Measurements from ENCODE around the gene ITGA7.

Gene ITGA7

GRCh38 chr12:55699471-55700055, 8.1 kb downstream of the ITGA7 start:
- DNase-seq (ENCODE audit: low read depth): no peak

- DNase-seq (ENCODE audit: low read depth): no peak
These were observed 8.7 kb downstream of the ITGA7 start for GRCh38 chr12:55698965-55699364.

GRCh38 chr12:55698241-55698955, 9.3 kb downstream of the ITGA7 start:
- no peak for DNase-seq (ENCODE audit: low read depth)

- DNase-seq (ENCODE audit: low read depth): no peak
These were observed 10.0 kb downstream of the ITGA7 start for GRCh38 chr12:55697686-55698085.

- DNase-seq (ENCODE audit: low read depth): no peak
These were observed 10.8 kb downstream of the ITGA7 start for GRCh38 chr12:55696796-55697462.

GRCh38 chr12:55696141-55696540, 11.6 kb downstream of the ITGA7 start:
- DNase-seq (ENCODE audit: low read depth): no peak

GRCh38 chr12:55695349-55695748, 12.4 kb downstream of the ITGA7 start:
- DNase-seq (ENCODE audit: low read depth): no peak

- DNase-seq (ENCODE audit: low read depth): no peak
These were observed 13.1 kb downstream of the ITGA7 start for GRCh38 chr12:55694651-55695050.

- DNase-seq (ENCODE audit: low read depth): no peak
These were observed 13.6 kb downstream of the ITGA7 start for GRCh38 chr12:55694188-55694515.

- DNase-seq (ENCODE audit: low read depth): no peak
These were observed 14.1 kb downstream of the ITGA7 start for GRCh38 chr12:55693323-55694187.

- DNase-seq (ENCODE audit: low read depth): no peak
These were observed 14.9 kb downstream of the ITGA7 start for GRCh38 chr12:55692631-55693322.

- DNase-seq (ENCODE audit: low read depth): no peak
These were observed 18.7 kb downstream of the ITGA7 start for GRCh38 chr12:55688716-55689655.

GRCh38 chr12:55687746-55688145, 20.0 kb downstream of the ITGA7 start:
- DNase-seq (ENCODE audit: low read depth): no peak

GRCh38 chr12:55686366-55687010, 21.2 kb downstream of the ITGA7 start:
- peak; percentile 1 for DNase-seq (ENCODE audit: low read depth)

- DNase-seq (ENCODE audit: low read depth): no peak
These were observed 22.0 kb downstream of the ITGA7 start for GRCh38 chr12:55685671-55686070.

GRCh38 chr12:55684761-55685370, 22.8 kb downstream of the ITGA7 start:
- no peak for DNase-seq (ENCODE audit: low read depth)

GRCh38 chr12:55683676-55684075, 24.0 kb downstream of the ITGA7 start:
- no peak for DNase-seq (ENCODE audit: low read depth)

GRCh38 chr12:55682087-55682796, 25.5 kb downstream of the ITGA7 start:
- no peak for DNase-seq (ENCODE audit: low read depth)
